ENCODE data around the gene ALG2. TPM values are rescaled to one million over a fixed set of nuclear protein-coding genes. Genes with fewer than 3 reads are reported as not detected.
A peak's percentile ranks its signal among the peaks of the same experiment; 100 is the strongest.

Gene ALG2
- polyA plus RNA-seq, 3 donors: 15.9 to 25.5 (median 23.6) TPM

- no peak overlapping the region for H3K27ac ChIP-seq (ENCODE audit: low read depth in 1 of 2, low read length in 2 of 2)
- intact Hi-C loops (cut with micrococcal nuclease): loop anchor here (5.0 to 10.0 kb wide), 3 partner anchors 823 to 1143 kb away; no protein-coding TSS in a partner anchor
- H4K20me1 ChIP-seq (ENCODE audit: insufficient read depth, low read length): no peaks in the 10 kb centered on the region
- peak overlapping the region in 6 of 7 donors; percentile 26 to 72 (median 46) for H3K27ac Mint-ChIP-seq
- H3K4me1 Mint-ChIP-seq: peaks cover 20% of the 10 kb centered on the region
- no peak overlapping the region for H3K9ac ChIP-seq (ENCODE audit: insufficient read depth, low read length, poor library complexity, severe bottlenecking)
- TF ChIP-seq CTCF (IDR thresholded peaks at IDR 0.05): no peak
- H2AFZ ChIP-seq (ENCODE audit: insufficient read depth, low read depth, low read length, poor library complexity, severe bottlenecking): peak overlapping the region; percentile 48
- H3K9me3 Mint-ChIP-seq: no peaks in the 10 kb centered on the region
- H3K9me3 ChIP-seq (replicated peaks in 1 of 2; ENCODE audit: control insufficient read depth in 1 of 2, insufficient read depth in 1 of 2, low read length in 2 of 2): no peaks in the 10 kb centered on the region
- H3K27me3 ChIP-seq (ENCODE audit: control insufficient read depth in 2 of 2, insufficient read depth in 2 of 2, low read length in 2 of 2): no peaks in the 10 kb centered on the region
- no CpG with 5 or more reads among the region's 4 CpGs for WGBS (ENCODE audit: insufficient coverage)
- no peaks in the 10 kb centered on the region for H3K36me3 Mint-ChIP-seq
- peak; percentile 33 to 89 (median 50) for DNase-seq
- H3K4me1 ChIP-seq (ENCODE audit: control insufficient read depth in 1 of 2, insufficient read depth in 2 of 2, low read length in 2 of 2): peaks cover 18 to 22% of the 10 kb centered on the region in 2 donors
- H3K4me3 ChIP-seq (replicated peaks in 1 of 3; ENCODE audit: low read depth in 2 of 3, low read length in 3 of 3): no peak overlapping the region
- no peak overlapping the region for H3K4me2 ChIP-seq (replicated peaks; ENCODE audit: extremely low read depth, low read length, poor library complexity, severe bottlenecking)
- H3K27me3 Mint-ChIP-seq (ENCODE audit: low read depth in 3 of 3): no peaks in the 10 kb centered on the region
- H3K79me2 ChIP-seq (ENCODE audit: insufficient read depth, low read length): no peaks in the 10 kb centered on the region
- H3K36me3 ChIP-seq (replicated peaks in 1 of 2; ENCODE audit: control insufficient read depth in 1 of 2, insufficient read depth in 2 of 2, low read length in 2 of 2): no peaks in the 10 kb centered on the region
- H3K4me3 Mint-ChIP-seq: peak overlapping the region in 1 of 2 donors; percentile 49
Observed at GRCh38 chr9:99181621-99182020, 40.1 kb downstream of the ALG2 start.

- WGBS (ENCODE audit: insufficient coverage): no CpG with 5 or more reads among the region's 2 CpGs
- intact Hi-C loops (cut with micrococcal nuclease): loop anchor here (5.0 to 10.0 kb wide), 3 partner anchors 824 to 1144 kb away; no protein-coding TSS in a partner anchor
- H3K4me2 ChIP-seq (replicated peaks; ENCODE audit: extremely low read depth, low read length, poor library complexity, severe bottlenecking): no peak overlapping the region
Observed at GRCh38 chr9:99181206-99181605, 40.5 kb downstream of the ALG2 start.

More at GRCh38 chr9:99181206-99181605, 40.5 kb downstream of the ALG2 start:
- Mint-ChIP-seq H3K4me1 (peaks cover 16% of the 10 kb centered on the region), H3K27me3 (ENCODE audit: low read depth in 3 of 3) (no peaks in the 10 kb centered on the region), H3K4me3 (no peak overlapping the region), H3K36me3 (no peaks in the 10 kb centered on the region), H3K27ac (peak overlapping the region in 5 of 7 donors; percentile 28 to 82 (median 72)), H3K9me3 (no peaks in the 10 kb centered on the region)
- H3K9ac ChIP-seq (ENCODE audit: insufficient read depth, low read length, poor library complexity, severe bottlenecking): no peak overlapping the region
- H4K20me1 ChIP-seq (ENCODE audit: insufficient read depth, low read length): no peaks in the 10 kb centered on the region
- H3K4me1 ChIP-seq (ENCODE audit: control insufficient read depth in 1 of 2, insufficient read depth in 2 of 2, low read length in 2 of 2): peaks cover 14 to 18% of the 10 kb centered on the region in 2 donors
- H3K9me3 ChIP-seq (replicated peaks in 1 of 2; ENCODE audit: control insufficient read depth in 1 of 2, insufficient read depth in 1 of 2, low read length in 2 of 2): no peaks in the 10 kb centered on the region
- DNase-seq: peak in 1 of 3 donors; percentile 16
- no peak overlapping the region for H3K27ac ChIP-seq (ENCODE audit: low read depth in 1 of 2, low read length in 2 of 2)
- H3K36me3 ChIP-seq (replicated peaks in 1 of 2; ENCODE audit: control insufficient read depth in 1 of 2, insufficient read depth in 2 of 2, low read length in 2 of 2): no peaks in the 10 kb centered on the region
- TF ChIP-seq CTCF (IDR thresholded peaks at IDR 0.05): no peak
- H3K4me3 ChIP-seq (replicated peaks in 1 of 3; ENCODE audit: low read depth in 2 of 3, low read length in 3 of 3): no peak overlapping the region
- H3K27me3 ChIP-seq (ENCODE audit: control insufficient read depth in 2 of 2, insufficient read depth in 2 of 2, low read length in 2 of 2): no peaks in the 10 kb centered on the region
- H3K79me2 ChIP-seq (ENCODE audit: insufficient read depth, low read length): no peaks in the 10 kb centered on the region
- peak overlapping the region; percentile 48 for H2AFZ ChIP-seq (ENCODE audit: insufficient read depth, low read depth, low read length, poor library complexity, severe bottlenecking)
